Duodenal mucosa (tissue), 2 donors: ENCODE results near the gene POLR3A.

Source experiments
- H3K27ac ChIP-seq: one replicate; pipeline ENCODE4 v1.7.0; 2013; ENCODE audit warnings: low read depth, low read length
- H3K27me3 ChIP-seq, 2 donors: one replicate each; pipeline ENCODE4 v1.7.0; 2013; ENCODE audit warnings: low read length in 2 of 2, control low read depth in 1 of 2; ENCODE audit not compliant: insufficient read depth in 2 of 2, control insufficient read depth in 1 of 2
- H3K36me3 ChIP-seq, 2 donors: one replicate each; pipeline ENCODE4 v1.7.0; 2013; ENCODE audit warnings: low read length in 2 of 2, control low read depth in 1 of 2; ENCODE audit not compliant: insufficient read depth in 2 of 2, control insufficient read depth in 1 of 2
- H3K4me1 ChIP-seq, 2 donors: one replicate each; pipeline ENCODE4 v1.7.0; 2013; ENCODE audit warnings: low read length in 2 of 2, control low read depth in 1 of 2; ENCODE audit not compliant: insufficient read depth in 2 of 2, control insufficient read depth in 1 of 2
- H3K4me3 ChIP-seq, 2 donors: one replicate each; pipeline ENCODE4 v1.7.0; 2013; ENCODE audit warnings: low read length in 2 of 2, low read depth in 1 of 2
- H3K9ac ChIP-seq, 2 donors: one replicate each; pipeline ENCODE4 v1.7.0; 2013; ENCODE audit warnings: low read length in 2 of 2, low read depth in 1 of 2
- H3K9me3 ChIP-seq, 2 donors: one replicate each; pipeline ENCODE4 v1.7.0; 2013; ENCODE audit warnings: low read length in 2 of 2, control low read depth in 1 of 2; ENCODE audit not compliant: control insufficient read depth in 1 of 2

The POLR3A gene

DNA sequence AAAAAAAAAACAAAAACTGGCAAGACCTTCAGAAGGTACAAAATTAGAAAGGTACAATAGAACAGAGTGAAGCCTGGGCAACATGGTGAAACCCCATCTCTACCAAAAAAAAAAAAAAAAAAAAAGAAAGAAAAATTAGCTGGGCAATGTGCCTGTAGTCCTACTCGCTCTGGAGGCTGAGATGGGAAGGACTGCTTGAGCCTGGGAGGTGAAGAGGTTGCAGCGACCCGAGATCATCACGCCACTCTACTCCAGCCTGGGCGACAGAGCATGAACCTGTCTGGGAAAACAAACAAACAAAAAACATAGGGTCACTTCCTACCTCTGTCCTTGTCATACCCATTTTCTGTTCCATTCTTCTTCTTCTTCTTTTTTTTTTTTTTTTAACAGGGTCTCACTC lies 57.2 kb downstream of the POLR3A start:
- Histone ChIP-seq H3K27me3 (no peaks in the 10 kb centered on the region), H3K4me1 (peaks cover 0 to 4% of the 10 kb centered on the region in 2 donors), H3K27ac (no peak overlapping the region), H3K36me3 (peaks cover 6 to 12% of the 10 kb centered on the region in 2 donors), H3K9me3 (no peaks in the 10 kb centered on the region), H3K4me3 (no peak overlapping the region), H3K9ac (no peak overlapping the region)

DNA sequence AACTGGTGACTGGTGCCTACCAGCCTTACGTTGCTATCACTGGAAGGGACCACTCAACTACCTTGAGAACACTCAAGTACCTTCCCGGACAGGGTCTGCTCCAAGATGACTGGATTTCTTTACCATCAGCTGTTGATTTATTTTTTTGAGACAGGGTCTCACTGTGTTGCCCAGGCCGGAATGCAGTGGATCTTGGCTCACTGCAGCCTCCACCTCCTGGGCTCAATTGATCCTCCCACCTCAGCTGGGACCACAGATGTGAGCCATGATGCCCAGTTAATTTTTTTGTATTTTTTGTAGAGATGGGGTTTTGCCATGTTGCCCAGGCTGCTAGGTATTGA lies 57.5 kb downstream of the POLR3A start:
- Histone ChIP-seq H3K36me3 (peaks cover 2 to 8% of the 10 kb centered on the region in 2 donors), H3K4me1 (peaks cover 0 to 4% of the 10 kb centered on the region in 2 donors), H3K4me3 (no peak overlapping the region), H3K27ac (peak overlapping the region; percentile 53), H3K9me3 (no peaks in the 10 kb centered on the region), H3K27me3 (no peaks in the 10 kb centered on the region), H3K9ac (no peak overlapping the region)

DNA sequence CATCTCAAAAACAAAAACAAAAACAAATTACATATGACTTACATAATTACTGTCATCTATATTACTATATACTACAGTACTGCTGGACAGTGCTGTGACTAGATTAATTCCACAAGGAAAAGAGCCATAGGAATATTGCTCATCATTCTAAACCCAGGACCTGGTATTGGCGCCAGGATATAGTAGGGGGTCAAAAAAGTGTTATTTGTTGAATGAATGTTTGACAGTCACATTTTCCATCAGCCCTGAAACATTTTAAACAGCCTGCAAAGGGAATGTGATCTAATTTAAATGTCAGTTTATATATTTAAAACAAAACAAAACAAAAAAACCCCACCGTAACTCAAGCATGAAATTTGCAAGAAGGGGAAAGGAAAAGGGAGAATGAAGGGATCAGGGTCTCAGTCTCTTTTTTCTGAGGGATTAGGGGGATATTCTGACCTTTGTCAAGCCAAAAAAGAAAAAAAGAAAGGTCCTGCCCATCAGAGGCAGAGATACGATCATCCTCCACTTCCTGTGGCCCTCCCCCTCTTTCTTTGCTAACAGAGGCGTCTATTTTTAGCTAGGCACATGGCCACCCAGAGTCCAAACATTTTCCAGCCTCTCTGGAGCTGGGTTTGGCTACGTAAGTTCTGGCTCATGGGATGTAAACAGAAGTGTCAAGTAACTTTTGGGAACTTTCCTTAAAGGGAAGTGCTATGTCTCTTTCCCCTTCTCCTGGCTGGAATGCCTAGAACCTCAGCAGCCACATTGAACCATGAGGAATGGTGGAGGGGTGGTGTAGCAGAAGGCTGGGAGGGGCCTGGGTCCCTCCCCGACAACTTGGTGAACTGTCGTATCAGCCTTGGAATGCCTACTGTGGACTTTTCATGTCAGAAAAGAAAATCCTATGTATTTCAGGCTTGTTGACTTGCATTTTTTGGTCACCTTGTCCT lies 58.2 kb downstream of the POLR3A start:
- Histone ChIP-seq H3K36me3 (peaks cover 0 to 3% of the 10 kb centered on the region in 2 donors), H3K4me1 (peaks cover 0 to 4% of the 10 kb centered on the region in 2 donors), H3K9me3 (no peaks in the 10 kb centered on the region), H3K9ac (no peak overlapping the region), H3K27me3 (no peaks in the 10 kb centered on the region), H3K4me3 (no peak overlapping the region), H3K27ac (peak overlapping the region; percentile 53)

DNA sequence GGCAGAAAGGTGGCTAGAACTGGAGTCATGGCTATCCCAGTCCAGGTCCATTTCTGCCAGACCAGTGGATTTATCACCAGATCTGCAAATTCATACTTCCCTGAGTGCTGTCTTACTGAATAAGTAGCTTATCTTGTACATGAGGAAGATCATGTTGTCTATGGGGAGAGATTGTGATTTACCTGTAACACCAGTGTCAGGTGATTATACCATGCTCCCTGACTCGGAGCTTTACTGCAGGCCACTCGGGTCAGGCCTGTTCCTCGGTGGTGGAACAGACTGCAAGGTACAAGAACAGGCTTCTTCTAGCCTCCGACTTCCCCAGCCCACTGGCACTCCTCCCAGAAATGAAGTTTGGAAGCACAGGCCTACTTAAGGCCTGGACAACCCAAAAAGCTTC lies 60.2 kb downstream of the POLR3A start:
- Histone ChIP-seq H3K27me3 (no peaks in the 10 kb centered on the region), H3K36me3 (no peaks in the 10 kb centered on the region), H3K9ac (no peak overlapping the region), H3K9me3 (peaks cover 0 to under 1% of the 10 kb centered on the region in 2 donors), H3K4me3 (no peak overlapping the region), H3K4me1 (no peaks in the 10 kb centered on the region), H3K27ac (no peak overlapping the region)

DNA sequence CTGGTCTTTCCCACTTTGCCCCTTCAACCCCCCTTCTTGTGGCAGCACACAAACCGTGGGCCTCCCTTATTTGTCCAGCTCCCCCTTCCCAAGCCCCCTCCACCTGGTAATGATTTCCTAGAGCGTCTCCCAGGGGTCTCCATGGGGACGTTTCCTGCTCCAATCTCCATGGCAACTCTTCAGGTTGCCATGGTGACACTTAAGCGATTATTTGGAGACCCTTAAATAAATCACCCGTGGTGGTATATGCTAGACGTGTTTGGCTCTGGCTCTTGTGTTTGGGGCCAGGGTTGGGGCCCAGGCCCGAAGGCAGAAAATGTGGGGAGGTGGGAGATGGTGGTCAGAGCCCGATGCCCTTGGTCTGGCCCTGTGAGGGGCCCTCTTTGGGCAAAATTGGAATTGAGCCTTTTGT lies 61.7 kb downstream of the POLR3A start:
- H3K9me3 ChIP-seq = peaks cover 0 to 4% of the 10 kb centered on the region in 2 donors
- H3K27me3 ChIP-seq = no peaks in the 10 kb centered on the region
- no peaks in the 10 kb centered on the region for H3K36me3 ChIP-seq
- H3K4me3 ChIP-seq = no peak overlapping the region
- no peak overlapping the region for H3K27ac ChIP-seq
- no peak overlapping the region for H3K9ac ChIP-seq
- H3K4me1 ChIP-seq = no peaks in the 10 kb centered on the region

DNA sequence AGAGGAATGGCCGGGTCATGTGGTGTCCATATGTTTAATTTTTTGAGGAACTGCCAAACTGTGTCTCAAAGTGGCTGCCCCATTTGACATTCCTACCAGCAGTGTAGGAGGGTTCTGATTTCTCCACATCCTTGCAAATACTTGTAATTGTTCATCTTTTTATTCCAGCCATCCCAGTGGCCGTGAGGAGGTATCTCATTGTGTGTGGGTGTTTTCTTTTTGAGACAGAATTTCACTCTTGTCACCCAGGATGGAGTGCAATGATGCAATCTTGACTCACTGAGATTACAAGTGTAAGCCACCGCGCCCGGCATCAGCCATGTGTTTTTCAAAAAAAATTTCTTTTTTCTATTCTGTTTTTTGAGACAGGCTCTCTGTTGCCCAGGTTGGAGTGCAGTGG lies 64.0 kb downstream of the POLR3A start:
- Histone ChIP-seq H3K4me1 (no peaks in the 10 kb centered on the region), H3K4me3 (no peak overlapping the region), H3K9ac (no peak overlapping the region), H3K9me3 (peaks cover 0 to 4% of the 10 kb centered on the region in 2 donors), H3K36me3 (no peaks in the 10 kb centered on the region), H3K27me3 (no peaks in the 10 kb centered on the region), H3K27ac (no peak overlapping the region)

DNA sequence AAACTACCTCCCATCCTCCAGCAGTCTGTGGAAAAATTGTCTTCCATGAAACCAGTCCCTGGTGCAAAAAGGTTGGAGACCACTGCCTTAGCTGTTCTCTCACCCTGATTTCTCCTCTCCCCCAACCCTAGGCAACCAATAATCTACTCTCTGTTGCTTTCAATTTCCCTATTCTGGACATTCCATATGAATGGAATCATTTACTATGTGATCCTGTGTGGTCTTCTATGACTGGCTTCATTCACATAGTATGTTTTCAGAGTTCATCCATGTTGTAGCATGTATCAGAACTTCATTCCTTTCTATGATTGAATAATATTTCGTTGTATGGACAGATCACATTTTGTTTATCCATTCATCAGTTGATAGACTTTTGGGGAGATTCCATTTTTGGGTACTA lies 64.5 kb downstream of the POLR3A start:
- H3K4me3 ChIP-seq = no peak overlapping the region
- no peaks in the 10 kb centered on the region for H3K4me1 ChIP-seq
- H3K27me3 ChIP-seq = no peaks in the 10 kb centered on the region
- H3K9me3 ChIP-seq = peaks cover 0 to 4% of the 10 kb centered on the region in 2 donors
- no peaks in the 10 kb centered on the region for H3K36me3 ChIP-seq
- H3K27ac ChIP-seq = no peak overlapping the region
- H3K9ac ChIP-seq = no peak overlapping the region

DNA sequence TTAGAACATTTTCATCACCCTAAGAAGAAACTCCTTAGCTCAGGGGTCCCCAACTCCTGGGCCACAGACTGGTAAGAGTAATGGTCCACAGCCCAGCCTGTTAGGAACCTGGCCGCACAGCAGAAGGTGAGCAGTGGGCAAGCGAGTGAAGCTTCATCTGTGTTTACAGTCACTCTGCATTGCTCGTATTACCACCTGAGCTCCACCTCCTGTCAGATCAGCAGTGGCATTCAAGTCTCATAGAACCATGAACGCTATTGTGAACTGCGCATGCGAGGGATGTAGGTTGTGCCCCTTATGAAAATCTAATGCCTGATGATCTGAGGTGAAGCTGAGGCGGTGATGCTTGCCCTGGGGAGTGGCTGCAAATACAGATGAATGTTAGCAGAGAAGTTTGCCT lies 65.4 kb downstream of the POLR3A start:
- no peaks in the 10 kb centered on the region for H3K27me3 ChIP-seq
- no peaks in the 10 kb centered on the region for H3K36me3 ChIP-seq
- peaks cover 0 to 4% of the 10 kb centered on the region in 2 donors for H3K9me3 ChIP-seq
- H3K9ac ChIP-seq = no peak overlapping the region
- no peaks in the 10 kb centered on the region for H3K4me1 ChIP-seq
- no peak overlapping the region for H3K4me3 ChIP-seq
- no peak overlapping the region for H3K27ac ChIP-seq

DNA sequence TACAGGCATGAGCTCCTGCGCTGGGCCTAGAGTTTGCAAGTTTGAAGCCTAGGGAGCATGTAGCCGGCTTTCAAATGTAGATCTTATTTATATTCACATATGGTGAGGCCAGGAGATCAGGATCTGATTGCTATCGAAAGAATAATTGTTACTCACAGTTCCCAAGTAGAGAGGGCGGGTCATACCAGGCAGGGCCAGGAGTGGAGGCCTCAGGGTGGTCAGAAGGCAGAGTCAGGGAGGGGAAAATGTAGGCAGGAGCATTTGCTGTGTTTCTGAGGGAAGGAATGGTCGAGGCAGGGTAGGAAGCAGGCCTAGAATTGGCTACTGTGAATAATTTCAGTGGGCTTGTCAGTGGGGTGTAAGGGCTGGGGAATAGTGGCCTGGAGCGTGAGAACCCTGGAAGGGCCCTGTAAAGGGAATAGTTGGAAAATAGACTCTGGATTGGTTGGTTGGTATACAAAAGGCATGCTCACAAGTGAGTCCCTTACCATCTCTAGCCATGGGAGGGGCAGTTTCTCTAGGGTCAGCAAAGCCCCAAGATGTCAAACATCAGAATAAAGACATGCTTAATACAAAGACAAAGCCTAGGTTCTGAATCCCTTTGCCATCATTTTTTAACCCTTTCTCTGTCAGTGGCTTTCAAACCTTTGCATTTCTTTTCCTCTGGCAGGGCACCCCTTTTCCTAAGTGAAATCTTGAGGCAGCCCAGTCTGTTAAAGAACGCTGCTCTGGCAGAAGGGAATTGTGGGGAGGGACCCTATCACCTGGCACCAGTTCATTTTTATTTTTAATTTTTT lies 66.8 kb downstream of the POLR3A start:
- Histone ChIP-seq H3K27ac (no peak overlapping the region), H3K4me1 (no peaks in the 10 kb centered on the region), H3K27me3 (no peaks in the 10 kb centered on the region), H3K4me3 (no peak overlapping the region), H3K36me3 (no peaks in the 10 kb centered on the region), H3K9me3 (peaks cover 0 to 4% of the 10 kb centered on the region in 2 donors), H3K9ac (no peak overlapping the region)

DNA sequence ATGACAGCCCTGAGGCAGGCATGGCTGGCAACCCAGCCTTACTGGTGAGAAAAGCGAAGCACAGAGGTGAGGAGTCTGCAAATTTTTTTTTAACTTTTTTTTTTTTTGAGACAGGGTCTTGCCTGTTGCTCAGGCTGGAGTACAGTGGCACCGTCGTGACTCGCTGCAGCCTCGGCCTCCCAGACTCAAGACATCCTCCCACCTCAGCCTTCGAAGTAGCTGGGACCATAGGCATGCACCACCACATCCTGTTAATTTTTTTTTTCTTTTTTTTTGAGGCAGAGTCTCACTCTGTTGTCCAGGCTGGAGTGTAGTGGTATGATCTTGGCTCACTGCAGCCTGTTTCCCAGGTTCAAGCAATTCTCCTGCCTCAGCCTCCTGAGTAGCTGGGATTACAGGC lies 67.6 kb downstream of the POLR3A start:
- no peaks in the 10 kb centered on the region for H3K27me3 ChIP-seq
- H3K27ac ChIP-seq = no peak overlapping the region
- H3K36me3 ChIP-seq = no peaks in the 10 kb centered on the region
- no peak overlapping the region for H3K9ac ChIP-seq
- H3K4me1 ChIP-seq = no peaks in the 10 kb centered on the region
- H3K9me3 ChIP-seq = peaks cover 0 to 4% of the 10 kb centered on the region in 2 donors
- H3K4me3 ChIP-seq = no peak overlapping the region
